Endothelial cell of coronary artery (primary cell): ENCODE measurements around the gene CPLX3. TPM values are rescaled to one million over a fixed set of nuclear protein-coding genes. Genes with fewer than 3 reads are reported as not detected.

ENCODE experiments used
- total RNA-seq: library from RNA; depleted of rRNA; stranded (reverse); fragments of >200 nt; gene quantifications from 2 replicates; pipeline ENCODE4 v1.2.3, GENCODE V29; 2014

CPLX3 gene, protein sequence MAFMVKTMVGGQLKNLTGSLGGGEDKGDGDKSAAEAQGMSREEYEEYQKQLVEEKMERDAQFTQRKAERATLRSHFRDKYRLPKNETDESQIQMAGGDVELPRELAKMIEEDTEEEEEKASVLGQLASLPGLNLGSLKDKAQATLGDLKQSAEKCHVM
- not detected in 2 replicates for total RNA-seq

GRCh38 chr15:74826364-74826819 is at the start of gene CPLX3:
CPLX3 (plus strand) TSS chr15:74826627; CDS start chr15:74826704, 77 bp downstream.

DNA sequence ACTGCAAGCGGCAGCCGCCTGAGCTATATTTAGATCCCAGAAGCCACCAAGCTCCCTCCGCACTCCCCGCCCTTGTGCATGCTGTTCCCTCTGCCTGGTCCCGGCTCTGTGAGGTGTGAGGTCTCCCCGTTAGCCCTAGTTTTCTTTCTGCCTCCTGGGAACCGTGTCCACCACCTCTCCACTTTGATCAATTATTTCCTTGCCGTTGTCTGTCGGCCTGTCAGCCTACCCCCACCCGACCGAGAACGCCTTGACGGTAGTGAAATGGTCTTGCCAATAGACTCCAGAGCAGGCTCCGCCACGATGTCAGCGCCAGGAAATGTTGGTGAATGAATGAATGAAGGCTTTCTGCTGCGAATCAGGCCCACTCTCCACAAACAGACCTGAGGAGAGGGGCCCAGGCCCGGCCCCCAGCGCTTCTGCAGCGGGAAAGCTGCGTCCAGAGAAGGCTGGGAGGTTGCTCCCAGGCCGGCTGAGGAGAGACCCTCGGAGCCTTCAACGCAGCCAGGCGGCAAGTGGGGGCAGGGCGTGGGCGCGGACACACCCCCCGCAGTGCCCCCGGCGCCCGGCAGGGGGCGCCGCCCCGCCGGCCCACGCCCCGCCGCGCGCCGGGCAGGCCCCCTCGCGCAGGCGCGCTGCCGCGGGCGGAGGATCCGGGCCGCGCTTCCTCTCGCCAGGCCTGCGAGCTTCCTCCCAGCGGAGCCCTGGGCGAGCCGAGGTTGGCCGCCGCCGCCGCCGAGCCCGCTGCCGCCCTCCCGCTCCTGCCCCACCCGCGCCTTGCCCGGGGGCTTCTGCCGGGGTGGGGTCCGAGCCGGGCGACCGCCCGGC is 44.8 kb upstream of the CPLX3 start, which contains the start of gene CSK:
TSS of gene CSK (plus strand) at position 650 of the 828 bp plus-strand sequence. CDS start 16,218 bp downstream, outside the sequence.

GRCh38 chr15:74812533-74812932 is 13.9 kb upstream of the CPLX3 start, which contains the start of gene LMAN1L:
LMAN1L (plus strand) TSS chr15:74812835; CDS start chr15:74812855, 20 bp downstream.

DNA sequence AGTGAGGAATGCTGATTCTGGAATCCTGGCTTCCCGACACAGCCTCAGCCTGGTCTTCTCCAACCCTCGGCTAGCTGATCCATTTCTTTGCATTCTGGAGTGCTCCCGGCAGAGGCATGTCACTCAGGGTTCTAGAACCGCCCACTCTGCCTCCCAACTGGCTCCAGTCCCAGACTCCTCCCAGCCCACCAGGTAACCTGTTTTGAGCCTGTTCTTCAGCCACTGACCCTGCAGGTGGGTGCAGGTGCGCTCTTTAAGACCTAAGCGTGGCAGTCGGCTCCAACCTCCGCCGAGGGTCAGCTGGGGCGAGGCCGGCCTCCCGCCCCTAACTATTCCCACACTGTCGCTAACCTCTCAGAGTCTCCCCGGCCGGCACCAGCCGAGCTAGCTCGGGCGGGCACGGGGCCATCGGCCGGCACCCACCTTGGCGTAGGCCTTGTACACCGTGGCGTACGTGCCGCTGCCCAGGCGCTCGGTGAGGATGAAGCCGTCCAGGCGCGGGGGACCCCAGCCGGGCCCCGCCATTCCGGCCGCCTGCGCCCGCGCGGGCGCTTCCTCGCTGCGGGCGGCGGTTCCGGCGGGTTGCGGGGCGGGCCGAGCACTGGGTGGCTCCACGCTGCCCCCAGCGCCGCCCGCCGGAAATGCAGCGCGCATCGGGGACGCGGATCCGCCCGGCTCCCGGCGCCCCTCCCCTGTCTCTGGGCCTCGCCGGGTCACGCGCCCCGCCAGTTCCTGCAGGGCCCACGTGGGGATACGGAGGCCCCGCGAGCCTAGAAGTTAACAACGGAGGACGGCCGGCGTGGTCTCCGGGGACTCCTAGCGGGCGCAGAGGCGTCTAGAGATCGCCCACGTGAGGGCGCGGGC is 16.4 kb downstream of the CPLX3 start, which contains the start of gene ULK3:
TSS of gene ULK3 (minus strand) at position 576 of the 864 bp plus-strand sequence. CDS start at position 525, 51 bp downstream.

GRCh38 chr15:74873036-74873755 is 46.8 kb downstream of the CPLX3 start, which contains the start of gene SCAMP2:
SCAMP2 (minus strand) TSS chr15:74873365; CDS start chr15:74873255, 110 bp downstream.

Other genes starting within 250 kb of the CPLX3 start
- 47.8 and 51.5 TPM in 2 replicates for gene CLK3, start 210.8 kb upstream of the CPLX3 start, total RNA-seq
- 12.7 and 13.6 TPM in 2 replicates for gene EDC3, start 130.6 kb upstream of the CPLX3 start, total RNA-seq
- 3.0 and 5.5 TPM in 2 replicates for gene CYP1A1, start 101.1 kb upstream of the CPLX3 start, total RNA-seq
- gene CYP1A2, start 77.8 kb upstream of the CPLX3 start, total RNA-seq: not detected in 2 replicates
- 38.4 and 41.5 TPM in 2 replicates for gene CSK, start 44.5 kb upstream of the CPLX3 start, total RNA-seq
- gene LMAN1L, start 13.8 kb upstream of the CPLX3 start, total RNA-seq: not detected in 2 replicates
- 13.4 and 14.9 TPM in 2 replicates for gene ULK3, start 16.5 kb downstream of the CPLX3 start, total RNA-seq
- gene SCAMP2, start 46.7 kb downstream of the CPLX3 start, total RNA-seq: 14.6 and 18.4 TPM in 2 replicates
- gene MPI, start 63.4 kb downstream of the CPLX3 start, total RNA-seq: 34.3 and 65.8 TPM in 2 replicates
- gene FAM219B, start 80.2 kb downstream of the CPLX3 start, total RNA-seq: 27.4 and 41.3 TPM in 2 replicates
- 42.9 and 48.5 TPM in 2 replicates for gene COX5A, start 111.4 kb downstream of the CPLX3 start, total RNA-seq
- gene RPP25, start 130.1 kb downstream of the CPLX3 start, total RNA-seq: 6.1 and 7.7 TPM in 2 replicates
- gene SCAMP5, start 168.9 kb downstream of the CPLX3 start, total RNA-seq: 1.9 and 3.3 TPM in 2 replicates
- gene PPCDC, start 197.0 kb downstream of the CPLX3 start, total RNA-seq: 6.0 and 9.1 TPM in 2 replicates